Naive thymus-derived CD4-positive, alpha-beta T cell (primary cell): ENCODE measurements around the gene CNTNAP1. TPM values are rescaled to one million over a fixed set of nuclear protein-coding genes. Genes with fewer than 3 reads are reported as not detected.

ENCODE experiments used
- ATAC-seq: fragments of 150-1000 bp; cut with Tn5 transposase; 2 replicates; pipeline ENCODE4 v1.10.0; 2021; ENCODE audit warnings: mild to moderate bottlenecking, moderate library complexity
- CTCF ChIA-PET: fragments of 350-600 bp; sonication (Branson Sonifier 250); formaldehyde crosslinking; loops from one replicate; lab custom pipeline; 2021; ENCODE audit warnings: antibody characterized with exemption; lab: Charles Lee
- POLR2A ChIA-PET: fragments of 350-600 bp; sonication (Branson Sonifier 250); formaldehyde crosslinking; loops from one replicate; lab custom pipeline; 2021; ENCODE audit warnings: antibody characterized with exemption, inconsistent platforms; lab: Charles Lee
- DNase-seq, 9 donors: peaks; one replicate each; pipeline versions ENCODE4 v3.0.0 to v3.0.0-alpha.2; 2020 to 2022; ENCODE audit warnings: mixed read lengths in 1 of 9
- H3K27ac ChIP-seq: one replicate; pipeline ENCODE4 v1.7.0; 2013; ENCODE audit warnings: mild to moderate bottlenecking, low read depth, low read length, moderate library complexity
- H3K27me3 ChIP-seq, 2 donors: one replicate each; pipeline ENCODE4 v1.7.0; 2013; ENCODE audit warnings: low read length in 2 of 2, mild to moderate bottlenecking in 2 of 2, moderate library complexity in 2 of 2; ENCODE audit not compliant: control insufficient read depth in 2 of 2, insufficient read depth in 2 of 2
- H3K36me3 ChIP-seq, 3 experiments: 1 replicate in 2 of 3; 2 replicates in 1 of 3; pipeline ENCODE4 v1.7.0; 2013; ENCODE audit warnings: low read length in 3 of 3, mild to moderate bottlenecking in 3 of 3, moderate library complexity in 1 of 3; ENCODE audit not compliant: insufficient read depth in 3 of 3, control insufficient read depth in 2 of 3
- H3K4me1 ChIP-seq, 2 donors: one replicate each; pipeline ENCODE4 v1.7.0; 2013; ENCODE audit warnings: low read length in 2 of 2, mild to moderate bottlenecking in 2 of 2, moderate library complexity in 1 of 2; ENCODE audit not compliant: control insufficient read depth in 2 of 2, insufficient read depth in 2 of 2
- H3K4me3 ChIP-seq: 2 replicates; pipeline ENCODE4 v1.7.0; 2013; ENCODE audit warnings: mild to moderate bottlenecking, low read length
- H3K9me3 ChIP-seq, 3 experiments: 1 replicate in 2 of 3; 2 replicates in 1 of 3; pipeline ENCODE4 v1.7.0; 2013; ENCODE audit warnings: low read length in 3 of 3; ENCODE audit not compliant: control insufficient read depth in 2 of 3
- H3K27ac Mint-ChIP-seq, 9 donors: one replicate each; pipeline ENCODE4 v1.8.0; 2020 to 2022; ENCODE audit warnings: mixed read lengths in 9 of 9, mild to moderate bottlenecking in 8 of 9, moderate library complexity in 5 of 9, inconsistent platforms in 2 of 9
- H3K27me3 Mint-ChIP-seq, 5 donors: one replicate each; pipeline ENCODE4 v1.8.0; 2021 to 2022; ENCODE audit warnings: mixed read lengths in 5 of 5, mild to moderate bottlenecking in 1 of 5
- H3K36me3 Mint-ChIP-seq, 5 donors: one replicate each; pipeline ENCODE4 v1.8.0; 2020 to 2022; ENCODE audit warnings: mixed read lengths in 5 of 5, mild to moderate bottlenecking in 3 of 5, inconsistent platforms in 1 of 5
- H3K4me1 Mint-ChIP-seq, 7 donors: one replicate each; pipeline ENCODE4 v1.8.0; 2020 to 2022; ENCODE audit warnings: mixed read lengths in 7 of 7, mild to moderate bottlenecking in 3 of 7, inconsistent platforms in 1 of 7
- H3K4me3 Mint-ChIP-seq, 10 donors: one replicate each; pipeline ENCODE4 v1.8.0; 2020 to 2022; ENCODE audit warnings: mild to moderate bottlenecking in 10 of 10, mixed read lengths in 10 of 10, moderate library complexity in 6 of 10, inconsistent platforms in 2 of 10
- H3K9me3 Mint-ChIP-seq, 11 donors: one replicate each; pipeline ENCODE4 v1.8.0; 2020 to 2022; ENCODE audit warnings: mixed read lengths in 11 of 11, mild to moderate bottlenecking in 4 of 11, inconsistent platforms in 1 of 11, moderate library complexity in 1 of 11
- intact Hi-C, 2 donors: fragments of 100-400 bp; cut with micrococcal nuclease; formaldehyde crosslinking; loops; one replicate each; pipeline ENCODE4 v1.15.1; 2023
- polyA plus RNA-seq, 2 donors: library from polyadenylated mRNA; unstranded; fragments of 300-500 nt; fragmentation: Illumina TruSeq; gene quantifications; one replicate each; pipeline ENCODE4 v1.2.3, GENCODE V29; 2021
- total RNA-seq, 6 experiments: library from RNA in 5 of 6; stranded (reverse) in 5 of 6; gene quantifications; 1 replicate in 5 of 6; 2 replicates in 1 of 6; pipeline ENCODE4 v1.2.3 and lab custom pipeline; 2021 to 2026

CNTNAP1 gene
- total and polyA plus RNA-seq, 7 experiments from 2014 or later = 0.04 to 2.4 (median 1.0) TPM

- Mint-ChIP-seq H3K4me1 (peaks cover 0 to 13% (median 5%) of the 10 kb centered on the region in 7 donors), H3K27ac (no peak overlapping the region), H3K27me3 (peaks cover 11 to 24% (median 18%) of the 10 kb centered on the region in 5 donors), H3K9me3 (no peaks in the 10 kb centered on the region), H3K36me3 (no peaks in the 10 kb centered on the region), H3K4me3 (no peak overlapping the region)
- Histone ChIP-seq H3K4me3 (no peak overlapping the region), H3K27me3 (no peaks in the 10 kb centered on the region), H3K4me1 (no peaks in the 10 kb centered on the region), H3K36me3 (no peaks in the 10 kb centered on the region), H3K27ac (no peak overlapping the region), H3K9me3 (no peaks in the 10 kb centered on the region)
- ATAC-seq (no peak), DNase-seq (no peak)
- ChIA-PET POLR2A (no interaction called here), CTCF (no interaction called here)
- intact Hi-C loops = no loop called here
These were observed 30.9 kb upstream of the CNTNAP1 start for GRCh38 chr17:42651392-42651791.

- H3K9me3 Mint-ChIP-seq = no peaks in the 10 kb centered on the region
- H3K4me3 Mint-ChIP-seq = peak overlapping the region in 1 of 10 donors; percentile 59
- H3K36me3 ChIP-seq = no peaks in the 10 kb centered on the region
- intact Hi-C loops = no loop called here
- H3K9me3 ChIP-seq = no peaks in the 10 kb centered on the region
- no peak overlapping the region for H3K27ac ChIP-seq
- no peaks in the 10 kb centered on the region for H3K4me1 ChIP-seq
- H3K4me1 Mint-ChIP-seq = peaks cover 5 to 15% (median 10%) of the 10 kb centered on the region in 7 donors
- H3K36me3 Mint-ChIP-seq = peaks cover 0 to 4% (median 0%) of the 10 kb centered on the region in 5 donors
- H3K27me3 Mint-ChIP-seq = peaks cover 11 to 23% (median 18%) of the 10 kb centered on the region in 5 donors
- ATAC-seq (no peak), DNase-seq (no peak)
- POLR2A ChIA-PET = interaction anchor here (0.5 kb wide), 1 partner anchor 76 kb away, joined by 3 read pairs; no protein-coding TSS in a partner anchor
- CTCF ChIA-PET = interaction anchor here (0.7 kb wide), 1 partner anchor 75 kb away, joined by 3 read pairs; no protein-coding TSS in a partner anchor
- no peaks in the 10 kb centered on the region for H3K27me3 ChIP-seq
- no peak overlapping the region for H3K4me3 ChIP-seq
- H3K27ac Mint-ChIP-seq = no peak overlapping the region
These were observed 28.9 kb upstream of the CNTNAP1 start for GRCh38 chr17:42653179-42654124.

- no peaks in the 10 kb centered on the region for H3K9me3 Mint-ChIP-seq
- H3K4me1 Mint-ChIP-seq = peaks cover 13 to 26% (median 24%) of the 10 kb centered on the region in 7 donors
- no peak for DNase-seq
- no peak overlapping the region for H3K4me3 Mint-ChIP-seq
- no peaks in the 10 kb centered on the region for H3K36me3 ChIP-seq
- H3K27me3 ChIP-seq = no peaks in the 10 kb centered on the region
- H3K4me1 ChIP-seq = peaks cover 0 to 3% of the 10 kb centered on the region in 2 donors
- H3K9me3 ChIP-seq = no peaks in the 10 kb centered on the region
- peaks cover 11 to 22% (median 16%) of the 10 kb centered on the region in 5 donors for H3K27me3 Mint-ChIP-seq
- intact Hi-C loops = no loop called here
- no peak overlapping the region for H3K4me3 ChIP-seq
- POLR2A ChIA-PET = interaction anchor here (0.8 kb wide), 1 partner anchor 16 kb away, joined by 3 read pairs; no protein-coding TSS in a partner anchor
- ATAC-seq = no peak
- H3K27ac Mint-ChIP-seq = no peak overlapping the region
- H3K36me3 Mint-ChIP-seq = peaks cover 0 to 4% (median 0%) of the 10 kb centered on the region in 5 donors
- H3K27ac ChIP-seq = no peak overlapping the region
- CTCF ChIA-PET = no interaction called here
These were observed 26.8 kb upstream of the CNTNAP1 start for GRCh38 chr17:42655528-42655927.

- Histone ChIP-seq H3K36me3 (no peaks in the 10 kb centered on the region), H3K27me3 (no peaks in the 10 kb centered on the region), H3K4me1 (peaks cover 0 to 3% of the 10 kb centered on the region in 2 donors), H3K9me3 (no peaks in the 10 kb centered on the region), H3K4me3 (no peak overlapping the region), H3K27ac (no peak overlapping the region)
- CTCF ChIA-PET = interaction anchor here (0.6 kb wide), 1 partner anchor 700 kb away, joined by 5 read pairs; no protein-coding TSS in a partner anchor
- DNase-seq (no peak), ATAC-seq (no peak)
- H3K4me3 Mint-ChIP-seq = peak overlapping the region; percentile 79 to 95 (median 90)
- intact Hi-C loops = no loop called here
- H3K36me3 Mint-ChIP-seq = peaks cover 0 to 4% (median 0%) of the 10 kb centered on the region in 5 donors
- H3K4me1 Mint-ChIP-seq = peaks cover 13 to 27% (median 23%) of the 10 kb centered on the region in 7 donors
- POLR2A ChIA-PET = interaction anchor here (1.5 kb wide), 1 partner anchor 49 kb away, joined by 7 read pairs; the partner anchor contains the start of genes RETREG3 and TUBG1
- H3K27ac Mint-ChIP-seq = peak overlapping the region in 5 of 9 donors; percentile 38 to 80 (median 58)
- H3K27me3 Mint-ChIP-seq = peaks cover 11 to 17% (median 16%) of the 10 kb centered on the region in 5 donors
- no peaks in the 10 kb centered on the region for H3K9me3 Mint-ChIP-seq
These were observed 24.3 kb upstream of the CNTNAP1 start for GRCh38 chr17:42657824-42658588.

- Mint-ChIP-seq H3K4me3 (peak within 1 kb of the TSS; percentile 88 to 95 (median 90)), H3K27ac (peak within 1 kb of the TSS; percentile 57 to 91 (median 79)), H3K27me3 (peaks cover 0 to 12% (median 6%) of the 10 kb centered on the region in 5 donors), H3K36me3 (peaks cover 0 to 4% (median 2%) of the 10 kb centered on the region in 5 donors), H3K9me3 (no peaks in the 10 kb centered on the region), H3K4me1 (peaks cover 13 to 23% (median 19%) of the 10 kb centered on the region in 7 donors)
- Histone ChIP-seq H3K4me3 (peak within 1 kb of the TSS; percentile 92), H3K9me3 (no peaks in the 10 kb centered on the region), H3K27ac (peak within 1 kb of the TSS; percentile 62), H3K4me1 (peaks cover 0 to 3% of the 10 kb centered on the region in 2 donors), H3K27me3 (no peaks in the 10 kb centered on the region), H3K36me3 (no peaks in the 10 kb centered on the region)
- intact Hi-C loops = loop anchor here in 1 of 2 donors (1.0 kb wide), 2 partner anchors 20 to 50 kb away; partner anchors contain the start of genes RETREG3 and TUBG1
- ATAC-seq (peak; percentile 82), DNase-seq (peak; percentile 46 to 84 (median 56))
- CTCF ChIA-PET = interaction anchor here (0.5 to 0.6 kb wide), 2 partner anchors 208 to 230 kb away, joined by 3 read pairs; no protein-coding TSS in a partner anchor
- POLR2A ChIA-PET = interaction anchor here (1.4 to 1.5 kb wide), 2 partner anchors 11 to 50 kb away, joined by 7 read pairs; partner anchors contain the start of genes RETREG3 and TUBG1
These were observed 23.0 kb upstream of the CNTNAP1 start, which contains the start of gene TUBG2 for GRCh38 chr17:42659079-42659931. TSS of gene TUBG2 (plus strand) at chr17:42659284. CDS start at chr17:42659504, 220 bp downstream.
